DMS153 treated with DMSO at 0.1 percent for 48 hours (cell line): ENCODE data around the gene ELAPOR2.
A peak's percentile ranks its signal among the peaks of the same experiment; 100 is the strongest.
"Not testable (repeated sequence)": the region's sequence is repeated elsewhere in the genome, so short reads cannot be mapped to it uniquely, and the experiment has no call there.

Source experiments
- DNase-seq: peaks from one replicate; lab custom pipeline; 2025; ENCODE audit not compliant: unreplicated experiment; lab: John Stamatoyannopoulos, UW

The ELAPOR2 gene, protein sequence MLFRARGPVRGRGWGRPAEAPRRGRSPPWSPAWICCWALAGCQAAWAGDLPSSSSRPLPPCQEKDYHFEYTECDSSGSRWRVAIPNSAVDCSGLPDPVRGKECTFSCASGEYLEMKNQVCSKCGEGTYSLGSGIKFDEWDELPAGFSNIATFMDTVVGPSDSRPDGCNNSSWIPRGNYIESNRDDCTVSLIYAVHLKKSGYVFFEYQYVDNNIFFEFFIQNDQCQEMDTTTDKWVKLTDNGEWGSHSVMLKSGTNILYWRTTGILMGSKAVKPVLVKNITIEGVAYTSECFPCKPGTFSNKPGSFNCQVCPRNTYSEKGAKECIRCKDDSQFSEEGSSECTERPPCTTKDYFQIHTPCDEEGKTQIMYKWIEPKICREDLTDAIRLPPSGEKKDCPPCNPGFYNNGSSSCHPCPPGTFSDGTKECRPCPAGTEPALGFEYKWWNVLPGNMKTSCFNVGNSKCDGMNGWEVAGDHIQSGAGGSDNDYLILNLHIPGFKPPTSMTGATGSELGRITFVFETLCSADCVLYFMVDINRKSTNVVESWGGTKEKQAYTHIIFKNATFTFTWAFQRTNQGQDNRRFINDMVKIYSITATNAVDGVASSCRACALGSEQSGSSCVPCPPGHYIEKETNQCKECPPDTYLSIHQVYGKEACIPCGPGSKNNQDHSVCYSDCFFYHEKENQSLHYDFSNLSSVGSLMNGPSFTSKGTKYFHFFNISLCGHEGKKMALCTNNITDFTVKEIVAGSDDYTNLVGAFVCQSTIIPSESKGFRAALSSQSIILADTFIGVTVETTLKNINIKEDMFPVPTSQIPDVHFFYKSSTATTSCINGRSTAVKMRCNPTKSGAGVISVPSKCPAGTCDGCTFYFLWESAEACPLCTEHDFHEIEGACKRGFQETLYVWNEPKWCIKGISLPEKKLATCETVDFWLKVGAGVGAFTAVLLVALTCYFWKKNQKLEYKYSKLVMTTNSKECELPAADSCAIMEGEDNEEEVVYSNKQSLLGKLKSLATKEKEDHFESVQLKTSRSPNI

GRCh38 chr7:87059525-87060287, at the start of gene ELAPOR2:
Gene ELAPOR2, minus strand, starts transcription at chr7:87059654. Its CDS starts 141 bp downstream, at chr7:87059513.
- DNase-seq, result peak; percentile 76

DNA sequence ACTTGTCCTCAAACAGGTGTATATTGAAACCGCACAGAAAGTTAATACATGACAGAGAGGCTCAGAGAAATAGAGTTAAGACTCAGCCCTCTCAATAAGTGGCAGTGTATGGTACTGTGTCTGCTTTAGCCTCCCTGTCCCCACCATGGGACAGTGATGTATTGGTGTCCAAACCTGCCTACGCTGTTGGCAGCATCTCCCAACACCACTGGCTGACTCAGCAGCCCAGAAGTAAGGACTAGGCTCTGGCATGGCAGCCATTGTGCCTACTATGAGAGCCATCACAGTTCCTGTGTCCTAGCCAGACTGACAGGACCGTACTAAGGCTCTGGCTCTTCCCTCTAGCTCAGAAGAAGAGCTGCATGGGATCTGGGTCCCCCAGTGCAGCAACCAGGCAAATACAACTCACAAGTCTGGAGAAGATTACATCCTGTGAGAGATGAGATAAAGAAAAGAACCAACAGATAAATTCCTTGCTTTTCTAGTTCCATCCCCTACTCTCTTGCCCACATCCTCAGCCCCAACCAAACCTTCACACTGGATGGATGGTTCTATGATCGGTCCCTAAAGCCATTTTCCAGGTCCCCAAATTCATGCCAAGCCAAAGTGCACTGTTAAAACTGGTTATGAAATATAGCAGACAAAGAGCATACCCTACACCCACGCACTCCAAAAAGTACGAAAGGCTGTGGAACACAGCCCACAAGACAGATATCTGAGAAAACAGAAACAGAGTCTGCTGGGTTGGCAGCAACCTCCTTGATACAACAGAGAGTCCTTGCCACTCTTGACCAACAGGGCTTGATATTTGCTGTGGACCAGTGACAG, 48.7 kb upstream of the ELAPOR2 start:
- DNase-seq, result no peak

GRCh38 chr7:87106974-87107612, 47.6 kb upstream of the ELAPOR2 start:
- DNase-seq, result no peak

DNA sequence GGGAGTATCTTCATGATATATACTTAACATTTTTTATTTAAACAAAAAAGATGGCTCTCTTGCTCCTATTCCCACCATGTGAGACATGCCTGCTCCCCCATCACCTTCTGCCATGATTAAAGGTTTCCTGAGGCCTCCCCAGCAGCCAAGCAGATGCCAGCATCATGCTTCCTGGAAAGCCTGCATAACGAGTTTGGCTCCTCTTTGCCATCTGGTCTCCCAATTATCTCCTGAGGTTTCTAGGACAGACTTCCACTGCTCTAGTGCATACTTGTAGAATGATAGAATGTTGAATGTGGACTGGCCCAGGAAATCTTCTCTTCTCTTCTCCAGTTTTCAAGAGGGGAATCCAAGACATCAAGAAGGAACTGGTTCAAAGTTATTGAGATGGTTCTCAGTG, 45.9 kb upstream of the ELAPOR2 start:
- DNase-seq, result no peak

- DNase-seq, result no peak
These were observed 40.9 kb upstream of the ELAPOR2 start for GRCh38 chr7:87100326-87100725.

- DNase-seq, result not testable (repeated sequence)
These were observed 37.9 kb upstream of the ELAPOR2 start for GRCh38 chr7:87097375-87097774.

DNA sequence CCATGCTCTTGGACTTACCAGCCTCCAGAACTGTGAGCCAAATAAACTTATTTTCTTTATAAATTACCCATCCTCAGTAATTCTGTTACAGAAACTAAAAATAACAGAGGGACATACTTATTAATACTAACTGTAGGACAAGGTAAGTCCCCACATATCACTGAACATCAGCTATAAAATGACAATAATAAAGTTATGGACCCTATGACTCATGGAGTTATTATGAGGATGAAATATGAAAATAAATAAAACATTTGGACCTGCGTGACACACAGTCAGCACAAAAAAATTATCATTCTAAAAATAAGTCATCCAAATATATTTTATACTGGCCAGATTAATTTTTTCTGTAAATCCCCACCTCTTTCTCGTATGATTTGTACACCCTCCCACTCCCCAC, 34.9 kb upstream of the ELAPOR2 start:
- DNase-seq, result no peak

GRCh38 chr7:87092568-87093091, 33.2 kb upstream of the ELAPOR2 start:
- DNase-seq, result no peak

DNA sequence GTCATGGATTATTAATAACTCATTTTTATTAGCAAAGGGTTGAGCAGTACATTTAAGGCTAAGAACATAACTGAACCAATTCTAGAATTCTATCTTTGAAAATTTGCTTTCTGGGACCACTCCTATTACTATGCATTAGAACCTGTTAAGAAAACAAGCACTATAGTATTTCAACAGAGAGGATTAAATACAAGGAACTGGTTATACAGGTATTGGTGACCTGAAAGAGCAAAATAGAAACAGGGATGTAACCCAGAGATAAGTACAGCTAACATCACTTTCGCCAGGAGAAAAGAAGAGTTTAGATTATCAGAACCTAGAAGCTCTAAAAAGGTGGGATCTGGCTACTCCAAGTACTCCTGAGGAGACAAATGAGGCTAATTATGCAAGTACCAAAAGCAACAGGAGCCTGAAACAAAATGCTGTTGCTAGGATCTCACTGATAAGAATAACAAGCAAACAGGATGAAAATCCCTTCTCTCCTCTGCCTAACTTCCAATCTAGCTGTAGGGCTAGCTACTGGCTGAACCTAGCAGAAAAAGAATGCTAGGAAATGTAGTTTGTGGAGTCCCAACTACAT, 32.1 kb upstream of the ELAPOR2 start:
- no peak for DNase-seq

DNA sequence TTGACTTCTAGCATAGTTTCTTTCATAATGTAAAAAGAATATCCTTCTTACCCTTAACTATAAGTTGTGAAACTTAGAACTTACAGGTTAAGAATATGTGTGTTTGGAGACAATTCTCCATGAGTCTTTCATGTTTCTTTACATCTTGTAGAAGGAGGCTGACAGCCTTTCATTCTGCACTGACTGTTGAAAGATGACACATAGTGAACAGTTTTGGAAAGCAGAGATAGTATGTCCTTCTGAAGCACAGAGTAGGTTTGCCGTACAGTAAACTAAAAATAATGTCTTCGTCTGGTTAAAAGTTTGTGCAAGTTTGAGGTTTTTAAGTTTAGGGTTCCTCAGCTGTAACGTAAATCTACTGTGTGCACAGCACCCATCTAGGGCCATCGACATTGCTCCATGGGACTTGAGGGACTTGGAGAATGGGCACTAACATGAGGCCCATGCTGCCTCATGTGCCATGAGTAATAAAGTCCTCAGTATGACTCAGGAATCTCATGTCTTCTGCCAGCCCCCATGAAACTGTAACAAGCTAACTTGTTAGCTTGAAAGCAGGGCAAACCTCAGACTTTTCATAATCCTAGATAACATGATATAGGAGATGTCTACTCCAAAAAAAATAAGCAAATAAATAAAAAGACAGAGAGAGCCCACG, 24.5 kb upstream of the ELAPOR2 start:
- no peak for DNase-seq

DNA sequence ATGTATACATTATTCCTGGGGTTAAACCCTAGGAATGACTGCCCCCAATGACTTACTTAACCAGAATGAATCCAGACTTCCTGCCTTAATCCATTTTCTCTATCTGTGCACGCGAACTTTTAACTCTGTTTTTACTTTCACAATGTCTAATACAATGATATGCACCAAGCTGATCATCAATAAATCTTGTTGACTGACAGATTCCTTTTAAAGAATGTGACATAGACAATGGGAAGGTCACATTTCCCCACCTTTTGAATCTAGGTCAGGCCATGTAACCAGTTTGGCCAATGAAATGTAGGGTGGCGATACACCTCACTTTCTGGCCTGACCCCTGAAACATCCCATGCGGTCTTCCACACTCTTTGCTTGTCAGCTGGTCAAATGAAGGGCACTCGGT, 23.2 kb upstream of the ELAPOR2 start:
- no peak for DNase-seq

DNA sequence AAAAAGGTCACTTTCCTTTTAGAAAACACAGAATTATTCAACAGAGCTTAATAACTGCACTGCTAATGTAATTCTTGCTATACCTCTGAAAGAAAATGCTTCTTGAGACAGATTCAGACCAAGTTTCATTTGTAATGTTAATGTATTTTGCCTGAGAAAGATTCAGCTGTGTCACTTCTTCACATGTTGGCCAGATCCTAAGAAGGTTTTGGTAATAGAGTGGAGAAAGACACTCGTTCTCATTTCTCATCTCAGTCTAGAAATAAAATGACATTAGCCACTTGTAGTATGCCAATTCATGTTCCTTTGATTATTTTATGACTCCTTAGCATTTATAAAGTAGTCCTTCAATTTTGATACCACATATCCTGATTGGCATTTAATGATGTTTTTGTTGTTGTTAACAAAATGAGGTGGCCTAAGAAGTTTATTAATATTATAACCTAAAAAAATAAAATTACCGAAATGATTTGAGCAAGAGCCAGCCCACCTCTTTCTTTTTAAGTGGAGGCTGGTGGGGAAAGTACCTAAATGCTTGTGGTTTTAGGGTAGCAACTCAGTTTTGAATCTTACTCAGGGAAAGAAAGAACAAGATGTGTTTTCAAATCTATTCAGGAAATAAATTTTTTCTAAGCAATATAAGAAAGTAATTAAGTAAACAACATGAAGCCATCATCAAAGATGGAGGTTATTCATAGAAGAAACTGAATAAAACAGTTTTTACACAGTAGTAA, 16.4 kb upstream of the ELAPOR2 start:
- no peak for DNase-seq

GRCh38 chr7:87067788-87068187, 8.3 kb upstream of the ELAPOR2 start:
- no peak for DNase-seq

GRCh38 chr7:87060288-87060537, 759 bp upstream of the ELAPOR2 start:
- no peak for DNase-seq

- DNase-seq, result peak; percentile 12
These were observed 520 bp downstream of the ELAPOR2 start for GRCh38 chr7:87058744-87059524.

GRCh38 chr7:87057210-87057609, 2.2 kb downstream of the ELAPOR2 start:
- DNase-seq, result no peak

GRCh38 chr7:87056346-87056745, 3.1 kb downstream of the ELAPOR2 start:
- no peak for DNase-seq
